ENCODE results near the gene MYO1H. TPM values are rescaled to one million over a fixed set of nuclear protein-coding genes. Genes with fewer than 3 reads are reported as not detected.
"Not testable (repeated sequence)": the region's sequence is repeated elsewhere in the genome, so short reads cannot be mapped to it uniquely, and the experiment has no call there.

The MYO1H gene
- polyA plus RNA-seq, 3 donors = 1.3 to 2.5 (median 1.5) TPM

DNA sequence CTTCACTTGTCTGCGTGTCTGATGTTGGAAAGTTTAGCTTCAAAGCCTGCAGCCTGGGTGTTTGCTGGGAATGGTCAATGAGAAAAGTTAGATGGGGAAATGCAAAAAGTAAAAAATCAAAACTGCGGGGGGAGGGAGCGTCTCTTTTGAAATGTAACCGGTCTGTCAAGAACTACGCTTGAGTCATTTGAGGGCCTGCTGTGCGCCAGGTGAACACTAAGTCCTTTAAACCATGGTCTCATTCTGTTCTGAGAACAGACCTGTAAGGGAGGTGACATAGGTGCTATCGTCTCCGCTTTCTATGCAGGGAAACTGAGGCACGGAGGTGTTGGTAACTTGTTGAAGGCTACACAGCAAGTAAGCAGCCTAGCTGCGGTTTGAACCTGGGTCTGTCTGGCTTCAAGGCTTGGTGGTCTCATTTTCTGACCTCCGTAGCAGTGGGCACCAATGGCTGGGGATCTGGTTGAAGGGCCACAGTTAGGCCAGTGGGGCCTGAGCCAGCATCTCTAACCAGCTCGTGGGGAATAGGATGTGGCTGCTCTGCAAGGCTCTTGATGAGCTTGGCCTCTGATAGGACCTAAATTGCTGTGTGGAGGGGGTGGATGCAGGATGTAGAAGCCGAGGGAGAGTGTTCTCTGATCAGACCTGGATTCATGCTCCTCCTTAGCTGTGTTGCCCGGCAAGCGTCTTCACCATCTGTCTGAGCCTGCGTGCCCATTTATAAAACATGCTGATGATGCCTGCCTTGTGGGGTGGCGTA lies 87.9 kb downstream of the MYO1H start:
- DNase-seq (ENCODE audit: extremely low read depth in 1 of 11, low read depth in 9 of 11, low spot score in 4 of 11) = no peak

DNA sequence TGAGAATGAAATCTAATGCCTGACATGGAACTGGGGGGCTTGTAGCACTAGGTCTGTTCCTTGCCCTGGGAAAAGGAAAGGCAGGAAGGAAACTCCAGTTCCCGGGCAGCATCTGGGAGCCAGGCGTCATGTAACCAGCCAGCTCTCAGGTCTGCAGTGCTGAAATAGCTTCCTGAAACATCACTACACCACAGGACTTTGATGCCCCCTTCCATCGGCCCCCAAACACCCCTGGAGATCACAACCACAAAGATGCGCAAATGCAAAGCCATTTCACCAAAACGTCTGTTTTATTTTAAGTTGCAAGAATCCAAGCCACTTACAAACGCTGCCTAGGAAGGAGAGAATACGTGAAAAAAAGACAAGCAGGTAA lies 88.5 kb downstream of the MYO1H start:
- no peak for DNase-seq (ENCODE audit: extremely low read depth in 1 of 11, low read depth in 9 of 11, low spot score in 4 of 11)

DNA sequence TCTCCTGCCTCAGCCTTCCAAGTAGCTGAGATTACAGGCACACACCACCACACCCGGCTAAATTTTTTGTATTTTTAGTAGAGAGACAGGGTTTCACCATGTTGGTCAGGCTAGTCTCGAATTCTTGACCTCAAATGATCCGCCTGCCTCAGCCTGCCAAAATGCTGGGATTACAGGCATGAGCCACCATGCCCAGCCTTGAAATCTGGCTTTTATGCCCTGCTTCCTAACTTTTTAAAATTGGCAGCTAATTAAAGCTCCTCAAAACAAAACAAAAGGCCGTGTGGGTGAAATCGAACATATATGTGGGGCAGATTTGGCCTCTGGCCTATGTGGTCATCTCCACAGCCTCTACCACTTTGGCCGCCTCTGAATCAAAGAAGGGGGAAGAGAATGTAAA lies 91.5 kb downstream of the MYO1H start:
- DNase-seq (ENCODE audit: extremely low read depth in 1 of 11, low read depth in 9 of 11, low spot score in 4 of 11) = no peak

DNA sequence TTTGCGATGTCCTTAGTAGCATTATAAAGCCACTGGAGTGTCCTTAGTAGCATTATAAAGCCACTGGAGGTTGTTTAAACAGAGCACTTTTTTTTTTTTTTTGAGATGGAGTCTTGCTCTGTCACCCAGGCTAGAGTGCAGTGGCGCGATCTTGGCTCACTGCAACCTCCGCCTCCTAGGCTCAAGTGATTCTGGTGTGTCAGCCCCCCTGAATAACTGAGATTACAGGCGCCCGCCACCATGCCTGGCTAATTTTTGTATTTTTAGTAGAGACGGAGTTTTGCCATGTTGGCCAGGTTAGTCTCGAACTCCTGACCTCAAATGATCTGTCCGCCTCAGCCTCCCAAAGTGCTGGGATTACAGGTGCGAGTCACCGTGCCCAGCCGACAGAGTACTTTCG lies 92.3 kb downstream of the MYO1H start:
- not testable (repeated sequence) for DNase-seq (ENCODE audit: extremely low read depth in 1 of 11, low read depth in 9 of 11, low spot score in 4 of 11)

DNA sequence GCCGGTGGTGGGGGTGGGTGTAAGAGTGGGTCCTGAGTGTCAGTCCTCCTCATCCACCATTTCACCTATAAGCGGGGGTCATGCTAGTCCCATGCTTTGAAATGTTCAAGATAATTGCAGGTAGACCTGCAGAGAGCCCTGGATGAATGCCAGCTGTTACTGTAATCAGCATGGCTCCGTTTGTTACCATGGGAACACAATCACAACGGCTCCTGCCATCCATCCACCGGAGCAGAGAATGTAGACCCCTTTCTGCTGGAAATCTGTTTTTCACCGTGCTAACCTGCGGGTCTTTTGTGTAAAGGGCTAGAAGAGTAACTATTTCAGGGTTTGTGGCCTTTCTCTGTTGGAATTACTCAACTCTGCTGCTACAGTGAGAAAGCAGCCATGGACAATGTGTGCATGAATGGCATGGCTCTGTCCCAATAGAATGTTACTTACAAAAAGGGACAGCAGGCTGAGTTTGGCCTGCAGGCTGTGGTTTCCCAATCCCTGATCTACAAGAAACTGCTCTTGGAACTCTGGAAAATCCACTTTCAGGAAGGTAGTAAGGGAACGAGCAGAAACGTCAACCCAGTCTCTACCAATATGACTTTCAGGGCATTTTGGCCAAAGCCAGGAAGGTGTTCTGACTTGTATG lies 93.3 kb downstream of the MYO1H start:
- DNase-seq (ENCODE audit: extremely low read depth in 1 of 11, low read depth in 9 of 11, low spot score in 4 of 11) = no peak

DNA sequence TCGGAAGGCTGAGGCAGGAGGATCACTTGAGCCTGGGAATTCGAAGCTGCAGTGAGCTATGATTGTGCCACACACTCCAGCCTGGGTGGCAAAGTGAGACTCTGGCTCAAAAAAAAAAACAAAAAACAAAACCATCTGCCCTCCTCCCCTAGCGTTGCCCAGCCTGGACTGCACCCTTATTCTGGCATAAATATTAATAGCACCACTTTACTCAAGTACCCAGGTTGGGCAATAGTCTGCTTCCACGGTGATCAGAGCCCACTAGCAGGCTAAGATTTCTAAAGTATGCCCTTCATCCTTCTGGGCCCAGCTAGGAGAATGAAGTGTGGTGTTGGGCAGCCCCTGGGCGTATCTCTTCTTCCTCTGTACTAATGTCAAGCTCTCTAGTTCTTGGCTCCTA lies 96.1 kb downstream of the MYO1H start:
- DNase-seq (ENCODE audit: extremely low read depth in 1 of 11, low read depth in 9 of 11, low spot score in 4 of 11) = no peak

DNA sequence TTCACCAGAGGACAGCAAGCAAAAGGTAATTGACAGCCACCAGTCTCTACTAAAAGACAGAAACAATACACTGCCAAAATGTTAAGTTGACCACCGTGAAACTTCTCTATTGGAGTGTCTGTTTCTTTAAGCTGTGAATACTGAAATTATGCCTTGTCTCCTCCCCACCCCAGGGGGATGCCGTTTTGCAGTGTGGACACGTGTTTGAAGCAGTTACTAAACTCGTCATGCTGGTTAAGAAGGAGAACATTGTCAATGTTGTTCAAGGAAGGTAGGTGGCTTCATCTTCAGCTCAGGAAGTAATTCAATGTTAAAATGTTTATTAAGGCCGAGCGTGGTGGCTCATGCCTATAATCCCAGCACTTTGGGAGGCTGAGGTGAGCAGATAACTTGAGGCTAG lies 96.6 kb downstream of the MYO1H start:
- DNase-seq (ENCODE audit: extremely low read depth in 1 of 11, low read depth in 9 of 11, low spot score in 4 of 11) = no peak

DNA sequence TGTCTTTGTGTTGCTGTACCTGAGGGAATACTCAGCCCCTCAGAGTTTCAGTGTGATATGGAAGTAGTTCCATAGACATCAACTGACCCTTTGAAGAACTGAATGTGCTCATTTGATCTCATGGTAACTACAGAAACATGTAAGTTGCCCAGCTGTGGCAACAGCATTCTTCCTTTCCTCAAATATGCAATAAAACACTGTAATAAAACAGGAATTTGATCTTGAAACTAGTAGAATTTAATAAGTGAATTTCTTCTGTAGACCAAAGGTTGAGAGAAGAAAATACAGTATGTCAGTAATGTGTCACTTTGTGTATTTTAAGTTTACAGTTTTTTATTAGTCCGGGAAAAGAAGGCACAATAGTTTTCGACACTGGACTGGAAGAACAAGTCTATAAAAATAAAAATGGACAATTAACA lies 97.5 kb downstream of the MYO1H start:
- DNase-seq (ENCODE audit: extremely low read depth in 1 of 11, low read depth in 9 of 11, low spot score in 4 of 11) = no peak

DNA sequence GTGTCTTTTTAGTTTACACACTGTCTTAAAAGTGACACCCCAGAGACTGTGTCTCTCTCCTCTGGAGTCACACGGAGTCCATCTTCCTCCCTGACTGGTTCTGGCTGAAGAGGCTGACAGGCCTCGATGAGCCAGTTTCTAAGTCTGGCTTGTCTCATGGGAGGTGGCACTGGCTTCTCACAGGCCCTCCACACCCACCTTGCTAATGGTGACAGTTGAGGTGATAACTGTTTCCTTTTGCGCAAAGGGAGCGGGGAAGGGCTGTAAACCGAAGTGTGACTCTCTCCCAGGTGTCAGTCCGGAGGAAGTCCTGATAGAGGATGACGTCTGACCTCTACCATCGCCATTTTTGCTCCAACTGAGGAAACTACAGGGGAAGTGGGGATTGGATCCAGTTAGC lies 99.2 kb downstream of the MYO1H start:
- no peak for DNase-seq (ENCODE audit: extremely low read depth in 1 of 11, low read depth in 9 of 11, low spot score in 4 of 11)

DNA sequence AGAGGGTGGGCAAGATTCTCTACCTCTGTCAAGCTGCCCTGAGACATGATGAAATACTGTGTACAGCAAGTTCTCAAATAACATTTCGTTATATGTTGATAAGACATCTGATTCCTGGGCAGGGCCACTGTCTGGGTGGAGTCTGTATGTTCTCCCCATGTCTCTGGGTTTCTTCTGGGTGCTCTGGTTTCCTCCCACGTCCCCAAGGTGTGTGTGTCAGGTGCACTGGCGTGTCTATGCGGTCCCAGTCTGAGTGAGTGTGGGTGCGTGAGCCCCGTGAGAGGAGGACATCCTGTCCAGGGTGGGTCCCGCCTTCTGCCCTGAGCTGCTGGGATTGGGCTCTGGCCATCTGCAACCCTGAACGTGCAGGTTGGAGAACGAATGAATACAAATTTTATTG lies 99.8 kb downstream of the MYO1H start:
- no peak for DNase-seq (ENCODE audit: extremely low read depth in 1 of 11, low read depth in 9 of 11, low spot score in 4 of 11)

DNA sequence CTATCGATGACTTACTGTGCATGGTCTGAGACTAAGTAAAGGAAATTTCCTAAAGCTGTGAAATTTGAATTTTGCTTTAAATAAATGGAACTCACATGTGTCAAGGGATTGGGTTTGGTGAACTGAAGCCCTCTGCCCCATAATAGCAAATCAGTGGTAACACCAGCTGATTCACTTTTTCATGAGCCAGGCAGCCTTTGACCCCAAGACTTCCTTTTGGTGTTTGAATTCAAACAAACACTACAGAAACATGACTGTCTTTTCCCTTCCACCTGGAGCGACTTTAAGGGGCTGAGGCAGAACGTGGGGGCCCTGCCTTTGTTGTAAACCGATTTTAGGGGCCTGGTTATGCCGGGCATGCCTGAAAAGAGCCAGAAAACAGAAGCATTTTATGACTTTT lies 100.6 kb downstream of the MYO1H start:
- DNase-seq (ENCODE audit: extremely low read depth in 1 of 11, low read depth in 9 of 11, low spot score in 4 of 11) = no peak

DNA sequence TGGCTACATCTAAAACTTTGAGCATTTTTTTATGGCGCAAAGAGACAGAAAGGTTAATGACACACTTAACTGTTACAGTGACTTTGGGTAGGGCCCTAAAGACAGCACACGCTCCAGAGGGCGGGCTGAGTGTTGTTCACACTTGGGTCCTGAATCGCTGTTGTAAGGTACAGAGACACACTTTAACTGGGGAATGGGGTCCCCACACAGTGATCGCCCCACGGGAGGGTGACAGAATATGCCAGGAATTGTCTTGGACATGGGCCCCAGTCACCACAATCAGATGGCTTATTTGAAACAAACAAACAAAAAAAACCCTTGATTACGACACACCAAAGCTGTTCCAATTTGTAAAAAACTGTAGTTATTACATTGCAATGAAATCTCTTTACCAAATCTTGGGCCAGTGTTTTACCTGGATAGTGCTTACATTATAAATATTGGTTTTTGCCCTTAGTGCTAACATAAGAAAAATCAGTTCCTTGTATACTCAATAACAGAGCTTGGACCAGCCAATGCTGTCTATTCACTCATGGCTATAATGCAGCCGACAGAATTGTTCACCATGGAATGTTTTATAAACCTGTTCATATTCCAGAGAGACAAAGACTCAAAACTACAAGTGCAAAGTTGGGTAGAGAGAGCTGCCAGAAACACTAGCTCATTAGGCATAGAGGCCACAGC lies 101.1 kb downstream of the MYO1H start:
- no peak for DNase-seq (ENCODE audit: extremely low read depth in 1 of 11, low read depth in 9 of 11, low spot score in 4 of 11)

DNA sequence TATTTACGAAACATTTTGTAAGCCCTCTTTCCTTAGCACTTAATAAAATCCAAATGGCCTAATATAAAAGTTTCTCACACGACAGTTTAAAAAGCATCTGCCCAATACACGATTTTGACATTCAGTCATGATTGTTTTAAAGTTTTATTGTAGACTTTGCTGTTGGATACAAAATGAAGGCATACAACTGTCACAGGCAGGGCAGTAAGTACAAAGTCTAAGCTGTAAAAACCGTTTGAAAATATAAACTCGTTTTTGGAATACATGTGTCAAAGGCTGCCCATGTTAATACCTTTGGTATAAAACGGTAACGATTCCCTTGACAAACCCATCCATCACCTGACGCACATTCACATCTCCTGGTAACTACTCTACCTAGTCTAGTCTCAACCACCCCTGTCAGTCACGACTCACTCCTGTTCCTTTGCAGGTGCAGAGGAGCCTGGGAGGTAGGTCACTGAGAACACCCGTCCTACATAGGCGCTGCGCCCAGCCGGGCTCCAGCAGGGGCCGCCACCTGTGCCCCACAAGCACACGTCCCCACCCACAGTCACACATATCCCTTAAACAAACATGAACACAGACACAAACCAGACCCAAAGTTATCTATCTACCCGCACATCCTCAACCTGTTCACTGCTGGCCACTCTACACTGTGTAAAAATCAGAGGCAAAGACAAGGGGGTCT lies 102.3 kb downstream of the MYO1H start:
- no peak for DNase-seq (ENCODE audit: extremely low read depth in 1 of 11, low read depth in 9 of 11, low spot score in 4 of 11)

DNA sequence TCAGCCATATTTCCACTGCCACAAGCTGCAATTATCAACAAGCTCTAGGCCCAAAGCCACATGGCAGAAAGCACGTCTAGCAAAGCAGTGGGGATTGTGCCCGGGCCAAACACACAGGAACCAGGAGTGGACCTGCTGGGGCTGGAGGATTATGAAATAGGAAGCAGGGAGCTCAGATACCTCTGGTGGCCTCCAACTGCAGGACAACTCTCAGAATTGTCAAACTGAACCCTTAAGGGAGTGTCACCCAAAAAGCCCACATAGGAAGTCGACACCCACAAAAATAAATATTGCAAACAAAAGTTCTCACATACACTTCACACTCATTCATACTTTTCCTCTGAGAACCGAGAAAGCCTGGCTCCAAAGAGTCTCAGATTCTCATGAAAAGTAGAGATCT lies 103.3 kb downstream of the MYO1H start:
- DNase-seq (ENCODE audit: extremely low read depth in 1 of 11, low read depth in 9 of 11, low spot score in 4 of 11) = no peak

DNA sequence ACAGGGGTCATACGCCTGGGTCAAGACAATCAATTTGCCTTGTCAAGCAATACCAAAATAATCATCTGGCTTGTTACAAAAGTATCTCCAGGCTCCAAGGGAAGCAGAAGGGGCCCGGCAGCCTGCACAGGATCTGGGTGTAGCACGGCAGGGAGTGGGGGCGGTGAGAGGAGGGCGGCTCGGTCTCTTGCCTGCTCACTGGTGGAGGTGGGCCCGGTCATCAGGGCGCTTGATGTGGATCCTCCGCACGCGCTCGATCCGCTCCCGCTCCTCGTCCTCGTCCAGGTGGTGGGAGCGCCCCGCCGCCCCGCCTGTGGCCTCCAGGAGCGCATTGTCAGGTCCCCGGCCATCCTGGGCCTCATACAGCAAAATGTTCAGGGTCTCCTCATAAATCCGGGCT lies 103.7 kb downstream of the MYO1H start:
- DNase-seq (ENCODE audit: extremely low read depth in 1 of 11, low read depth in 9 of 11, low spot score in 4 of 11) = no peak

DNA sequence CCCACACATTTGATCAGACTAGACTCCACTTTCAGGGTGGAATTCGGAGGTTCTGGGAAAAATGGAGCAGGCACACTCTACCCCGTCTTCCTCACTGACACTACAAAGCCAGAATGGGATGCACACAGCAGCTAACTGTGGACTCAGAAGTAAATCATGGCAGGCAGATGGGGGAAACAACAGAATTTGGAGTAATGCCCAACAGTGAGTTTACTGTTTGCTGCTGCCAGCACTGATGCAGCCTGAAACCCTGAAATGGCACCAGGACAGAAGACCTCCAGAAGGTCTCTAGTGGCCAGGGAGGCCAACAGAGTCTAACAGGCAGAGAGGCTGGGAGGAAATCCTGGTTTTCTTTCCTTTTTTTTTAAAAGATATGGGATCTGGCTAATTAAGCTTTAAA lies 104.8 kb downstream of the MYO1H start:
- no peak for DNase-seq (ENCODE audit: extremely low read depth in 1 of 11, low read depth in 9 of 11, low spot score in 4 of 11)

DNA sequence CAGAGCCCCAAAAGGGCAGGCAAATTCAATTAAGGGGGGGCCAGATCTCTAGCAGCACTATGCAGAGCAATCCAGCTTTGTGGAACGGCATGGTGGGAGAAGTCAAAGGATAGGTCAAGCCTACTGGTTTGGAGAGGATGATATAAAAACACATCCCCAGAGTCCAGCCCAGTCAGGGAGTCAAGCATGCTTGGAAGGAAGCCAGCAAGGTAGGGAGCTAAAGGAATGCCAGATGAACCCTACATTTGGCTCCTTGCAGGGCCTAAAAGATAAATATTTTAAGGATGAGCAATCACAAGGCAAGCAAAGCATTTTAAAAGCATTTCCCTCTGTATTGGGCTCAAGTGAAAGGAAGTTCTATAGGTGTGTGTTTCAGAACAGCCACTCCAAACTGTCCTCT lies 108.0 kb downstream of the MYO1H start:
- no peak for DNase-seq (ENCODE audit: extremely low read depth in 1 of 11, low read depth in 9 of 11, low spot score in 4 of 11)

DNA sequence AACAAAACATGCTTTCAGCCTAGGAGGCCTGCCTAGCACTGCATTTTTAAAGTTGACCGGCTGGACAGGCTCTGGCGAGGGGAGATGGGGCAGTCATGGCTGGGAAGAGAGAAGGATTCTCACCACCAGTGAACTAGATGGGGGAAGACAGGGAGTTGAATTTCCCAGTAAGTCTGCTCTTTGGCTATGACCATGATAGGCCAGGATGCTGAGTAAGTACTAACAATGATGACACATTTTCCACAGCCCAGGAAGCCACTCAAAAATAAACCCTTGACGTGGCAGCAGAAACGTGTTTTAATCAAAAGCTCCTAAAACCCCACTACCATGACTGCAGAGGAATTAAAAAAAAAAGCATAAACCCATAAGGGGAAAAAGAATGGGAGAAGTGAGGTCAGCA lies 110.4 kb downstream of the MYO1H start:
- no peak for DNase-seq (ENCODE audit: extremely low read depth in 1 of 11, low read depth in 9 of 11, low spot score in 4 of 11)

DNA sequence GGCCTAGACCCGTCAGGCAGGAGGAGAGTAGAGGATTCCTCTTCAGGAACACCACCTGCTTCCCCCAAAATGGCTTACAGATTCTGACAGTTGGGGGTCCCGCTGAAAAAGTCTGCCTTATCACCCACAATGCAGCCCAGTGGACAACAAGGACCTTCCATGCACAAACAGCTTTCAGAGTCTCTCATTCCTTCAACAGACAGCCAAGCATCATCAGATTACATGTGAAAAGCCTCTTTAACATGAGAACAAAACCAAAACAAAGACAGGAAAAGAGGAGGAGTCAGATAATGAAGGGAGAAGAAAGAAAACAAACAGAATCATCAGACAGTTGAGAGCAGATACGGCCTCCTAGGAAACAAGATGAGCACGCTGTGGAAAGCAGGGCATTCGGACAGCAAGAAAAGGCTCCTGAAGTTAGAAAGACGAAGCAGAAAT lies 111.1 kb downstream of the MYO1H start:
- peak in 2 of 11 donors; percentile 29 to 35 for DNase-seq (ENCODE audit: extremely low read depth in 1 of 11, low read depth in 9 of 11, low spot score in 4 of 11)

DNA sequence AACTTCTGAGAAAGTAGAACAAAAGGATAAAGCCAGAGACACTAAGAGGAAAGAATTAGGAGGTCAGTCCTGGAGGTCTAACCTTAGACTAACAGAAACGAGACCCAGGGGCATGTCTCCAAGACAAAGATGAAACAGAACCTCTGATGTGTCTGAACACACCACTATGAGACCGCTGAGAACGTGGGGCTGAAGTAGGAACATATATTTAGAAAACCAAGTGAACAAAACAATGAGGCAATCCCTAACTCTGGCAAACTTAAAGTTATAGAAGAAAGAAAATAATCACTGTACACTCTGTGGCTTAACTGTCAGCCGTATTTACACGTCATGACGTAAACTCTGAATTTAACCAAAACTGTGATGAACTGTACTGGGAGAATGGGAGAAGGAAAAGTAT lies 111.5 kb downstream of the MYO1H start:
- DNase-seq (ENCODE audit: extremely low read depth in 1 of 11, low read depth in 9 of 11, low spot score in 4 of 11) = no peak

All from renal cortex interstitium (tissue), 11 donors.